Adrenal gland (tissue), 12 donors: ENCODE measurements around the gene HOXC5. TPM values are rescaled to one million over a fixed set of nuclear protein-coding genes. Genes with fewer than 3 reads are reported as not detected.
A peak's percentile ranks its signal among the peaks of the same experiment; 100 is the strongest.

Experiments used
- DNase-seq, 7 donors: peaks; one replicate each; pipeline ENCODE4 v3.0.0-alpha.2; 2019 to 2020
- H3K27ac ChIP-seq, 5 donors: fragments of 200-600 bp; sonication (generic) in 4 of 5; 1 replicate in 3 of 5; 2 replicates in 2 of 5; pipeline versions ENCODE4 v1.5.1 to v1.8.0; 2016 to 2020; ENCODE audit warnings: mild to moderate bottlenecking in 1 of 5
- H3K27me3 ChIP-seq: fragments of 200-600 bp; 2 replicates; pipeline ENCODE4 v1.8.0; 2021
- H3K36me3 ChIP-seq, 2 donors: fragments of 200-600 bp; replicated peaks in 1 of 2; 1 replicate in 1 of 2; 2 replicates in 1 of 2; pipeline versions ENCODE4 v1.5.1 to v1.8.0; 2018 to 2022
- H3K4me1 ChIP-seq, 2 donors: fragments of 200-600 bp; replicated peaks in 1 of 2; 1 replicate in 1 of 2; 2 replicates in 1 of 2; pipeline versions ENCODE4 v1.5.1 to v1.8.0; 2018 to 2021
- H3K4me3 ChIP-seq, 4 donors: fragments of 200-600 bp; sonication (generic) in 3 of 4; one replicate each; pipeline ENCODE4 v1.5.1; 2016 to 2018
- H3K9me3 ChIP-seq, 3 donors: fragments of 200-600 bp; sonication (generic) in 1 of 3; replicated peaks in 1 of 3; 1 replicate in 2 of 3; 2 replicates in 1 of 3; pipeline versions ENCODE4 v1.5.1 to v1.8.0; 2016 to 2021
- POLR2A ChIP-seq, 2 donors: fragments of 450-650 bp; IDR thresholded peaks; one replicate each; pipeline ENCODE4 v1.6.1; 2017; ENCODE audit warnings: antibody characterized with exemption in 2 of 2, mild to moderate bottlenecking in 2 of 2, moderate library complexity in 1 of 2
- WGBS, 4 donors: extraction: QIAGEN DNeasy Blood & Tissue Kit in 2 of 4; methylation state at CpG; one replicate each; pipeline versions ENCODE4 v1.1.5 to v1.1.7; 2013 to 2017; 5-methylcytosine and 5-hydroxymethylcytosine counted together
- intact Hi-C, 2 donors: fragments of 100-400 bp; cut with DNase I; formaldehyde crosslinking; loops; one replicate each; pipeline versions ENCODE4 v1.14.1 to v1.15.0; 2022 to 2023
- polyA plus RNA-seq, 3 donors: library from polyadenylated mRNA; stranded (reverse); fragments of 200-250 nt in 2 of 3; fragments of 350-450 nt in 1 of 3; fragmentation: Illumina TruSeq in 1 of 3; extraction: RNeasy Lipid Tissue Mini Kit (QIAGEN cat#74804) in 1 of 3; gene quantifications; one replicate each; pipeline ENCODE4 v1.2.3, GENCODE V29; 2013 to 2014
- total RNA-seq, 9 donors: library from RNA; depleted of rRNA in 4 of 9; stranded (reverse); fragments of >200 nt in 4 of 9; fragments of 120-200 nt in 1 of 9; fragmentation: NEBNext Ultra II Directional in 1 of 9; extraction: Animal tissue kit (Norgen Biotek cat#: 25700) in 1 of 9; gene quantifications; one replicate each; pipeline versions ENCODE4 v1.1.0 to v1.2.4, GENCODE V29; 2013 to 2023
- TF ChIP-seq, protein P1 (sequence below), 6 experiments: fragments of 450-650 bp in 4 of 6; fragments of 200-600 bp in 2 of 6; sonication (generic) in 1 of 6; IDR thresholded peaks; 1 replicate in 5 of 6; 2 replicates in 1 of 6; pipeline versions ENCODE4 v1.5.1 to v1.8.0; 2016 to 2021; ENCODE audit warnings: antibody characterized with exemption in 6 of 6, mild to moderate bottlenecking in 2 of 6, moderate library complexity in 1 of 6
- donor health status: healthy with polysubstance abuse.
- donor health status: Bipolar disorder and iron deficiency.
- donor health status: DM: yes; HTN: yes; CAD: no.
- donor health status: DM: no; HTN: no; CAD: no.
- donor health status: DM: no; HTN: no; CAD: no.
- donor health status: DM: yes; HTN: yes; CAD: no.

Gene HOXC5
- total and polyA plus RNA-seq, 12 donors = 0.36 to 1.9 (median 0.77) TPM

GRCh38 chr12:54060174-54060974 lies 27.5 kb downstream of the HOXC5 start:
- no peaks in the 10 kb centered on the region for H3K9me3 ChIP-seq
- TF ChIP-seq POLR2A (IDR thresholded peaks at IDR 0.05) = no peak
- TF ChIP-seq, protein P1, sequence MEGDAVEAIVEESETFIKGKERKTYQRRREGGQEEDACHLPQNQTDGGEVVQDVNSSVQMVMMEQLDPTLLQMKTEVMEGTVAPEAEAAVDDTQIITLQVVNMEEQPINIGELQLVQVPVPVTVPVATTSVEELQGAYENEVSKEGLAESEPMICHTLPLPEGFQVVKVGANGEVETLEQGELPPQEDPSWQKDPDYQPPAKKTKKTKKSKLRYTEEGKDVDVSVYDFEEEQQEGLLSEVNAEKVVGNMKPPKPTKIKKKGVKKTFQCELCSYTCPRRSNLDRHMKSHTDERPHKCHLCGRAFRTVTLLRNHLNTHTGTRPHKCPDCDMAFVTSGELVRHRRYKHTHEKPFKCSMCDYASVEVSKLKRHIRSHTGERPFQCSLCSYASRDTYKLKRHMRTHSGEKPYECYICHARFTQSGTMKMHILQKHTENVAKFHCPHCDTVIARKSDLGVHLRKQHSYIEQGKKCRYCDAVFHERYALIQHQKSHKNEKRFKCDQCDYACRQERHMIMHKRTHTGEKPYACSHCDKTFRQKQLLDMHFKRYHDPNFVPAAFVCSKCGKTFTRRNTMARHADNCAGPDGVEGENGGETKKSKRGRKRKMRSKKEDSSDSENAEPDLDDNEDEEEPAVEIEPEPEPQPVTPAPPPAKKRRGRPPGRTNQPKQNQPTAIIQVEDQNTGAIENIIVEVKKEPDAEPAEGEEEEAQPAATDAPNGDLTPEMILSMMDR (IDR thresholded peaks at IDR 0.05) = no peak
- no peak for DNase-seq
- H3K27me3 ChIP-seq = no peaks in the 10 kb centered on the region
- no peak overlapping the region for H3K4me3 ChIP-seq
- H3K27ac ChIP-seq = peak overlapping the region in 2 of 5 donors; percentile 17 to 43
- intact Hi-C loops = no loop called here
- no peaks in the 10 kb centered on the region for H3K36me3 ChIP-seq
- 60 to 82% (median 72%) methylated on average over 16 to 38 of the region's 38 CpGs for WGBS, 4 donors
- no peaks in the 10 kb centered on the region for H3K4me1 ChIP-seq

- H3K4me1 ChIP-seq = no peaks in the 10 kb centered on the region
- no peaks in the 10 kb centered on the region for H3K36me3 ChIP-seq
- no peak overlapping the region for H3K4me3 ChIP-seq
- 74 to 85% (median 83%) methylated on average over 7 of the region's 7 CpGs for WGBS, 4 donors
- H3K27ac ChIP-seq = peak overlapping the region in 1 of 5 donors; percentile 10
- intact Hi-C loops = no loop called here
- no peak for TF ChIP-seq POLR2A (IDR thresholded peaks at IDR 0.05)
- TF ChIP-seq, protein P1 (IDR thresholded peaks at IDR 0.05) = no peak
- no peak for DNase-seq
- H3K27me3 ChIP-seq = no peaks in the 10 kb centered on the region
- H3K9me3 ChIP-seq = no peaks in the 10 kb centered on the region
Observed at GRCh38 chr12:54060975-54061778, 28.3 kb downstream of the HOXC5 start.

- TF ChIP-seq POLR2A (IDR thresholded peaks at IDR 0.05) = no peak
- TF ChIP-seq, protein P1 (IDR thresholded peaks at IDR 0.05) = no peak
- DNase-seq = no peak
- Histone ChIP-seq H3K27ac (no peak overlapping the region), H3K9me3 (no peaks in the 10 kb centered on the region), H3K4me1 (no peaks in the 10 kb centered on the region), H3K4me3 (no peak overlapping the region), H3K36me3 (no peaks in the 10 kb centered on the region), H3K27me3 (no peaks in the 10 kb centered on the region)
- intact Hi-C loops = no loop called here
Observed at GRCh38 chr12:54065677-54066076, 32.8 kb downstream of the HOXC5 start.

- Histone ChIP-seq H3K9me3 (no peaks in the 10 kb centered on the region), H3K27ac (no peak overlapping the region), H3K4me1 (no peaks in the 10 kb centered on the region), H3K27me3 (no peaks in the 10 kb centered on the region), H3K4me3 (no peak overlapping the region), H3K36me3 (no peaks in the 10 kb centered on the region)
- TF ChIP-seq POLR2A (IDR thresholded peaks at IDR 0.05) = no peak
- TF ChIP-seq, protein P1 (IDR thresholded peaks at IDR 0.05) = no peak
- no peak for DNase-seq
- intact Hi-C loops = no loop called here
- whole genome bisulfite sequencing, 4 donors = 68 to 96% (median 85%) methylated on average over 1 of the region's 1 CpG
Observed at GRCh38 chr12:54066408-54066807, 33.6 kb downstream of the HOXC5 start.
